ENCODE measurements around the gene RAP1GAP.
"Not testable (repeated sequence)": the region's sequence is repeated elsewhere in the genome, so short reads cannot be mapped to it uniquely, and the experiment has no call there.

The RAP1GAP gene

DNA sequence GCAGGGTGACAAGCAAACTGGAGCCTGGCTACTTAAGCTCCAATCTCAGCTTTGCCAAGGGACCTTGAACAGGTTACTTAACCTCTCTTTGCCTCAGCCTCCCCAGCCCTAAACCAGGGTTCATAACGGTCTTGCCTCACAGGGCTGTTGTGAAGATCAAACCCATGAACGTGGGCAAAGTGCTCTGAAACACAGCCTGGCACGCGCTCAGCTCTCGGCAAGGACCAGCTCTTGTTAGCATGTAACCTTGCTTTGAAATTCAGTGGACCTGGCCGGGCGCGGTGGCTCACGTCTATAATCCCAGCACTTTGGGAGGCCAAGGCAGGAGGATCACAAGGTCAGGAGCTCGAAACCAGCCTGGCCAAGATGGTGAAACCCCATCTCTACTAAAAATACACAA is 24.8 kb downstream of the RAP1GAP start:
- no peak for DNase-seq (ENCODE audit: low read depth)

DNA sequence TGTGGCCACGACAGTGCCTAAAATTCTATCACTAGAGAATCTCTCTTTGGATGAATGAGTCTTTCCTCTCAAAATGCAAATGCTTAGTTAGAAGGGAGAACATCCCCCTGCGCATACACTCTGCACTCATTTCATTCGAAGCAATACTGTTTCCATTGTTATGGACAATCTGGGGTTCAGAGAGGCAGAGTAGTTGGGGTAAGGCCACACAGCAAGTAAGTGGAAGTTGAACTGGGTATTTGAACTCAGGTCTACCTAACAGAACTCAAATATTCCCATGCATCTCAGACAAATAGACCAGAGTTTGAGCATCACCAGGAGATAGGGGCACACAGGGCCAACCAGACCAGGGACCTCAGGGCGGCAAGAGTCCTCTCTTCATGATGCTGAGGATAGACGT is 25.5 kb downstream of the RAP1GAP start:
- no peak for DNase-seq (ENCODE audit: low read depth)

DNA sequence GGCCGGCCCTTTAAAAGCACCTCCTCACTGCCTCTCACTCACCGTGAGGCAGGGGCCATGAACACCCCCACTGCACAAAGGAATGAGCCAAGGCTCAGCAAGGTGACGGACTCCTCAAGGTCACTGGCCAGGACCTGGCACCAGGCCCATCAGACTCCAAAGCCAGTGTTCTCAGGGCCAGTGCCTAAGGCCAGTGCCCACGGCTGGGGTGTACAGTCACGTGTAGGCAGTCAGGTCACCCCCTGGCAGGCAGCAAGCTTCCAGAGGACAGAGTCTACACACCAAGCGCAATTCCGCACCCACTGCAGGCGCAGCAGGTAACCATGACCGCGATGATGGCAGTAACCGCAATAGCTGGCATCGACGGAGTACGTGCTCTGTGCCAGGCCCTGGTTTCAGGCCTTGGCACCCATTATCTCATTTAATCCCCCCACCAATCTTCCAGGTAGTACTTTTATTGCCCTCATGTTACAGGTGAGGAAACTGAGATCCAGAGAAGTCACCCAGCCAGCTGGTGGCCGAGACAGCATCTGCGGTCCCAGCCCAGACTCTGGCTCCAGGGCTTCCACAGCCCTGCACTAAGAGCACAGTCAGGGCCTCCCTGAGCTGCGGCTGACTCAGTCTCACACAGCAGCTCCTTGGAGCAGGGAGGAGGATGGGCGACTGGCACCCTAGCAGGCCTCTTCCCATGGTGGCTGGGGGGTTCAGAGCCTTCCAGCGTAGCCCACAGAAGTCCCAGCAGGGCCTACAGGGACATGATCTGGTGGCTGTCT is 27.0 kb downstream of the RAP1GAP start:
- no peak for DNase-seq (ENCODE audit: low read depth)

DNA sequence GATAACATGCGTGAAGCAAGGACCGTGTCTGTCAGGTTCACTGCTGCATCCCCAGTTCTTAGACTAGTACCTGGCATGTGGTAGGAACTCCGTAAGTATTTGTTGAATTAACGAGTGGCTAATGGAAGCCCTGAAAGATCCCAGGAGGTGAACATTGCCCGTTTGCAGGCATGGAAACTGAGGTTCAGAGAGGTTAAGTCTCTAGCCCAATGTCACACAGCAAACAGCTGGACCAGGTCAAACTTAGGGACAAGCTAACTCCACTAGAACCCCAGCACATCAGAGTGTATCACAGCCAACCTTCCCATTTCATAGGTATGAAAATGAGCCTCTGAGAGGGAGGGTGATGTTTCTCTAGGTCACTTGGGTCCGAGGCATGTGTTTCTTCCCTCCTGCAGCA is 27.6 kb downstream of the RAP1GAP start:
- DNase-seq (ENCODE audit: low read depth), result no peak

DNA sequence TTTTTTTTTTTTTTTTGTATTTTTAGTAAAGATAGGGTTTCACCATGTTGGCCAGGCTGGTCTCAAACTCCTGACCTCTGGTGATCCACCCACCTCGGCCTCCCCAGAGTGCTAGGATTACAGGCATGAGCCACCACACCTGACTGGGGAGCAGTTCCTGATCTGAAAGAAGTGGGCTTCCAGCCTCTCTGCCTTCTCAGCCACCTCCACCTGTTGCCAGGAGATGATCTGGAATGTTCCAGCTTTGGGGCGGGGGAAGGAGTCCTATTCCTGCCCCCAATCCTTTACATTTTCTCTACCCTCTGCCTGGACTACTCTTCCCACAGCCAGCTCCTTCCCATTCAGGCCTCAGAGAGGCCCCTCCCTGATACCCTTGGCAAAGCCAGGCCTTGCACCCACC is 28.1 kb downstream of the RAP1GAP start:
- DNase-seq (ENCODE audit: low read depth), result no peak

DNA sequence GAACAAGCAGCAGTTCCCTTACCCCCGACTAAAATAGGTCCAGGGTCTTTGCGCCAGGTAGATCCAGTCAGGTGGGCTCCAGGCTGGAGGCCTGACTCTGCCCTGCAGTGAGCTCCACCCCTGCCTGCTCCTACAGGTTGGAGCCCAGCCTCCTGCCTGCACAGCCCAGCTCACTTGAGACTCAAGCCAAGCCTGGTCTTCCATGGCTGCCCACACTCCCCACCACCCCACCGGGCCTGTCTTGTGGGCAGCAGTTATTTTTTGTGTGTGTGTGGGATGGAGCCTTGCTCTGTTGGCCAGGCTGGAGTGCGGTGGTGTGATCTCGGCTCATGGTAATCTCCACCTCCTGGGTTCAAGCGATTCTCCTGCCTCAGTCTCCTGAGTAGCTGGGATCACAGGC is 28.5 kb downstream of the RAP1GAP start:
- DNase-seq (ENCODE audit: low read depth), result no peak

DNA sequence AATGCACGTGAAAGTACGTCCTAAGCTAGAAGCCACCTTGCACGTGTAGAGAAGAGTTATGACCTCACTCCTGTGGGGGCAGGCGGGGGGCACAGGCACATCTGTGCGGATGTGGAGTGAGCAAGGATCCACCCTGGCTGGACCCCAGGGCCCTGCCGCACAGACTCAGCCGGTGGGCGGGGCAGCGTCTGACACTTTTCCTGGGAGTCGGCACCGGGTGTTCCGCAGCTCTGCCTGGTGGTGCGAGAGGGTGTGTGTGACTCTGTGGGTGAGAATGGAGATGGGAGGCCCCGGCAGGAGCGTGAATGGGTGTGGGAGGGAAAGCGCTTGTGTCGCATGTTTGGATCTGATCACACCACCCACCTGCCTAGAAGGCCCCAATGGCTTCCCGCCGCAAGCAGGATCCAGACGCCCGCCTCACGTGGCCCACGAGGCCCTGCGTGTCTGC is 29.5 kb downstream of the RAP1GAP start:
- no peak for DNase-seq (ENCODE audit: low read depth)

DNA sequence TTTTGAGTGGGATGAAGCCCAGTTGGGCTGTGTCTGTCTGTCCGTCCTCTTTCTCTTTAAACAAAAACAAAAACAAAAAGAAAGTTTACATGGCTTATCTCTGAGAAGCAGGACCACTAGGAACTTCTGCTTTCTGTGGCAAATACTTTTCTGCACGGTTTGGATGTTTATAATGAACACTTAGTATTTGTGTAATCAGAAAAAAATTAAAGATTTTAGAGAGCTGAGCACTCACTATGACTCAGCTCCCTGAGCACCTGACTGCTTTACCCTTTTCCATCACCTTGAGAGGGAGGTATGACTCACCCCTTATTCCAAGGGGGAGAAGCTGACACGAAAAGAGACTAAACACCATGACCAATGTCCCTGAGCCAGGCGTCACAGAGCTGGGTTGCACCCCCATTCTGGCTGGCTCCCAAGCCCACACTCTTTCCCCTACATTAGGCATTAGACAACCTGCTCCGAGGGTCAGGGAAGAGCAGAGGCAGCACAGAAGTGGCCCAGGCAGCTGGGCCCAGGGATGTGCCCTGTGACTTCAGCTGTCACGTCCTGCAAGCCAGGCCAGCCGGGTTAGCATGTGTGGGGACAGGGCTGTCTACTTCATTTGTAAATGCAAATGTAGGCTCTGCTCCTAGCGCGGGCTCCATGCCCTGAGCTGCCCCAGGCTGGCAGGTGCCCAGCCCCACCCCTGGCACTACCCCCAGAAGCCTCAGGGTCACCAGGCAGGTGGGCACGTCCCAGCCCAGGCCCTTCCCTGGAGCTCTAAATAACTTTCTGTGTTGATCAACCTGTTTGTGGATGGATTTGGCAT is 30.4 kb downstream of the RAP1GAP start:
- no peak for DNase-seq (ENCODE audit: low read depth)

DNA sequence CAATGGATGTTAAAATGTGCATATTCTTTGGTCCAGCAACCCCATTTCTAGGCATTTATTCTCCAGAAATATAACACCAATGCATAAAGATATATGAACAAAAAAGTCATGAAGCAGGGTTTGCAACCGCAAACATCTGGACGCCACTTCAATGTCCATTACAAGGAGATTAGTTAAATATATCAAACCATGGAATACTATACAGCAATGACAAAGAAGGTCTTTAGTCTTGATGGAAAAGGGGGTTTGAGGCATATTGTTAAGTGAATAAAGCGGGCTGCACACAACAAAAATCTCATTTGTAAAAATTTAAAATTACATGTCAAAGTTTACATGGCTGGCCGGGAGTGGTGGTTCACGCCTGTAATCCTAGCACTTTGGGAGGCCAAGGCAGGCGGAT is 31.6 kb downstream of the RAP1GAP start:
- no peak for DNase-seq (ENCODE audit: low read depth)

DNA sequence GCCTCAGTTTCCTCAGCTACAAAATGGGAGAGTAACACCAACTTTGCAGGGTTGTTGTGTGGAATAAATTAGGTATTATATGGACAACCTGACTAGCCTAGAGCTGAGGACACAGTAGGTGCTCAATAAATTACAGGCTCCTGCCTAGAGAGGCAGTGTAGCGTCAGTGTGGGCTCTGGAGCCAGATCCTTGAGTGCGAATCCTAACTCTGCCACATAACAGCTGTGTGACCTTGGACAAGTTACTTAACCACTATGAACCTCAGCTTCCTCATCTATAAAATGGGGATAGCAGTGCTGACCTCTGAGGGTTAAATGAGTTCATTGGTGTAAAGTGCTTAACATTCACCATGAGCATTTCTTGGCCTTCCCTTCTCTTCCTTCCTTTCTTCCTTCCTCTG is 33.1 kb downstream of the RAP1GAP start:
- no peak for DNase-seq (ENCODE audit: low read depth)

DNA sequence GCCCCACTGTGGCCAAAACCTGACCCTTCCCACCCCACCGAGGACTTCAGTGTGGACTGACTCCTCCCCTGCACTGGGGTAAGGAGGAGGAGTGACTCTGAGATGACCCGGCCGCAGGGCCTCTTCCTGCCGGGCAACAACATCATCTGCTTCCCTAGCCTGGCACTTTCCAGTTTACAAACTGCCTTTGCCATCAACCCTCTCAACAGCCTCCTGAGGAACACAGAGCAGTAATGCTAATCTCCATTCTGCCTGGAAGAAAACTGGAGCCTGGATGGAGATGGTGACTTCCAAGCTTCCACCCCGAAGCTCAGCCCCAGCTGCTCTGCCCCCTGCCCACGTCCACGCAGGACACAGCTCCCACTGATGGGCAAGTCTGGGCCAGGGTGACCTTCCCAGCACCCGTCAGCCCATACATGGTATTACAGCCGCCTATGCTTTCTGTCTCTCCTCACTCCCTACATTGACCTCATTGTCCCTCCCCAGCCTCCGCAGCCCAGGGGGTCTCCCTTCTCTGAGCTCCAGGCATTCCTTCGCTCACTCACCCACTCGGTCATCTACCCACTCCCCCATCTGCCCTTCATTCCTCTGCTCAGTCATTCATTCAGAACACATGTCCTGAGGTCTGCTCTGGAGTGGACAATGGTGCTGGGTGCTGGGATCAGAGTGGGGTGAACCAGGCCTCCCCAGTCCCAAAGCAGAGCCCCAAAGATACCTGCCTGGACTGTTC is 34.2 kb downstream of the RAP1GAP start:
- no peak for DNase-seq (ENCODE audit: low read depth)

DNA sequence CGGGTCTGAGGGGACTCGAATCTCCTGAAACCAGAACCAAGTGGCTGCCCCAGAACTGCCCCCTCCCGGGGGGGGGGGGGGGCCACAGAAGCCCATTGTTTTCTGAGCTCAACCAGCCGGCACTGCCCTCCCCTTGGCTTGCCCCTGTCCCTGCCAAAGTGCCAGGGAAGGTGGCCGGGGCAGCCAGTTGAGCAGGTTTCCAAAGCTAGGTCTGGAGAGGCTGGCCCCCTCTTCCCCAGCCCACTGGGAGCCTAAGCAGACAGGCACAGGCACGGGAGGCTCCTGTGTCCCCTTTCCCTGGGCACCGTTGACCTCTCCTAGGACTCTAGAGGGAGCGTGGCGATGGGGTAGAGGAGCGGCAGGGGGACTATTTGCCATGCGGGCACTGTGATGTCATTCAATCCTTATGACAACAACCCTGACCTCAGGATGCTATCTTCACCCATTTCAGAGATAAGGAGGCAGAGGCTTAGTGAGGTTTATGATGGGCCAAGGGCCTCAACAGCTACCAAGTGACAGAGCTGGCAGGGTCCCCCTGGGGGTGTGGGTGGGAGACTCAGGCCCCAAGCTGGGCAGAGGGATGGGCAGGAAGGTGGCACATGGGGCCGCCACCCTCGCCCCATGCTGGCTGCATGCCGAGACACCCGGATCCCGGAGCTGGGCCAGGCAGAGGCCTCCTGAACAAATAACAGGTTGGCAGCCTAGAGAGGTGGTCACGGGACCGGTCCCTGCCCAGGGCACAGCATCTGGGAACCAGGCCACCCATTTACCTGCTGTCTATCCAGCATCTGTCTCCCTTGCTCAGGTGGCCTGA is 35.0 kb downstream of the RAP1GAP start:
- DNase-seq (ENCODE audit: low read depth), result no peak

DNA sequence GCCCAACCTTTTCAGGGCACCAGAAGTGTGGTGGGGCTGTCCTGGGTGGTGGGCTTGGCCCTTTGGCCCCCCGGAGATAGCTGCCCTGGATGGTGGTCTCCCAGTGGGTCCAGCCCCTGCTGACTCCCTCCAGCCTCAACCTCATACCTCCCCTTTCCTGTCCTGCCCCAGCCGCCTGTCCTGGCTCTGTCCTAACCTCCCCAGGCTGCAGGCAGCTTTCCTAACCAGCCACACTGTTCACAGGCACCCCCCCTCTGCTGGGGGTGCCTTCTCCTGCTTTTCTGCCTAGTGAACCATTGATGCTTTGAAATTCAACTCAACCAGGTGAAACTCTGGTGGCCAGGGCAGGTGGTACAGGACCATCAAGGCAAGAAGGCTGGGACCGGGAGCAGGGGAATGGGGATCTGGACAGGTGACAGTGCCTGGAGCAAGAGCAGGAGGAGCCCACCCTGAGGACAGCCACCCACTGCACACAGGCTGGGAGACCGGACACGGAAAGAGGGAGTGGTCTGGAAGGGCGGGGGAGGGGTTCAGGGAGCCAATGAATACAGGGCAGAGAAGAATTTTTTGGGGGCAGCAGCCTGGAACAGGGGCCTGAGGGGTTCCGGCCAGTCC is 35.9 kb downstream of the RAP1GAP start:
- no peak for DNase-seq (ENCODE audit: low read depth)

DNA sequence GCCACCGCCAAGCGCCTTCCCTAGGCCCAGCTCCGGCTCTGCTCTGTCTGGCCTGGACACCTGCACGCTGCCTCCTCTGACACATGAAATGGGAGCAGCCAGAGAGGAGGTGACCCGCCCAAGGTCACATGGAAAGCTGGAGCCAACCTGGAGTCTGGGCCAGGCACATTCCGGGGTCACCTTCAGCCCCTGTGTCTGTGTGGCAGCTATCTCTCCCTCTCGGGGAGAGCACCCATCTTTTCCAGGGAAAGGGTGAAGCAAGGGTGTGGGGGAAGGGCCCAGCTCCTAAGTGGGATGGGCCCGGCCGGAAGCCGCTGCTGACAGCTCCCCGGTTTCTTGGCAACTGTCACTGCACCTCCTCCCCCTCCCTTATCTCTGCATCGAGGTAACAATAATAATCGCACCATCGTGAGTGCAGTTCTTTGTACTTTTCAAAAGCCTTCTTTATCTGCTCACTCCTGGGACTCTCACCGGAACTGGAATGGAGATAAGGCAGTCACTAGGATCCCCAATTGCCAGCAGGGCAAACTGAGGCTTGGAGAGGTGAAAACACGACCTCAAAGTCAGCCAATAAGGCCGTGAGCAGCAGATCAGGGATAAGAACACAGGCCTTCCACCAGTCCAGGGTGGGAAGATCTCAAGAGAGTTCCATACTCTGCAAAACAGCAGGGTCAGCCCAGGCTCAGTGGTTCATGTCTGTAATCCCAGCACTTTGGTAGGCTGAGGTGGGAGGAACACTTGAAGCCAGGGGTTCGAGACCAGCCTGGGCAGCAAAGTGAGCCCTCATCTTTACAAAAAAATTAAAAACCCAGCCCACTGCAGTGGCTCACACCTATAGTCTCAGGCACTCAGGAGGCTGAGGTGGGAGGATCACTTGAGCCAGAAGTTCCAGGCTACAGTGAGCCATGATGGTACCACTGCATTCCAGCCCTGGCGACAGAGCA is 36.9 kb downstream of the RAP1GAP start:
- no peak for DNase-seq (ENCODE audit: low read depth)

DNA sequence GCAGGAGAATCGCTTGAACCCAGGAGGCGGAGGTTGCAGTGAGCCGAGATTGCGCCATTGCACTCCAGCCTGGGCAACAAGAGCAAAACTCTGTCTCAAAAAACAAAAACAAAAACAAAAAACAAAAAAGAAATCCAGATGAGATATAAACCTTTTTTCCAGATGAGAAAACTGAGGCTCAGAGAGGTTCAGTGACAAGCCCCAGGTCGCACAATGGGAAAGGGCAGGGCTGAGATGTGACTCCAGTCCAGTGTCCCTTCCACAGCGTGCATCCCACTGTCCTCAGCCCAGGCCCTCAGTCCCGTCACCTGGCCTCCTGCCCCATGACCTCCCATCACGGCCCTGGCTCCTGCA is 37.6 kb downstream of the RAP1GAP start:
- DNase-seq (ENCODE audit: low read depth), result not testable (repeated sequence)

DNA sequence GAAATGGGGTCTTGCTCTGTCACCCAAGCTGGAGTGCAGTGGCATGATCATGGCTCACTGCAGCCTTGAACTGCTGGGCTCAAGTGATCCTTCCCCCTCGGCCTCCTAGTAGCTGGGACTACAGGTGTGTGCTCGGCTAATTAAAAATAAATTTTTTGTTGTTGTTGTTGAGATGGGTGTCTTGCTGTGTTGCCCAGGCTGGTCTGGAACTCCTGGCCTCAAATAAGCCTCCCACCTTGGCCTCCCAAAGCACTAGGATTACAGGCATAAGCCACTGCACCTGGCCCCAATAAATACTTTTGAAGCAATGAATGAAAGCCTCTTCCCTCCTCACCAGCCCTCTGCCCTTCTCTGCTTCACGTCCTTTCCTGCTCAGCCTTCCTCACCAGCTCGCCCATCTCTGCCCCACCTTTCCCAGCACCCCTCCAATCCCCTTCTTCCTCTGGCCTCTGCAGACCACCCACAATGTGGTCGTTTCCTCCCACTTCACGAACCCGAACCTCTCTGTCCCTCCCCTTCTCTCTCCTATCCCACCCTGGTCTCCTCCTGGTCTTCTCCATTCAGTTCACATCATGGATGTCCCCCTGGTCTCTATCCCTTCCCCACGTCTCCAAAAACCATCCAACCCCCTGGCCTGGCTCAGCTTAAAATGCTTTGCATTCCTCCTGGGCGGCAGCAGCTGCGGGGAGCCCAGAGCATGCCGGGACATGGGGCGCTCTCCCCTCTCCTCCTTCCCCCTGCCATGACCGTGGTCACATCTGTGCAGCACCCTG is 38.4 kb downstream of the RAP1GAP start:
- no peak for DNase-seq (ENCODE audit: low read depth)

DNA sequence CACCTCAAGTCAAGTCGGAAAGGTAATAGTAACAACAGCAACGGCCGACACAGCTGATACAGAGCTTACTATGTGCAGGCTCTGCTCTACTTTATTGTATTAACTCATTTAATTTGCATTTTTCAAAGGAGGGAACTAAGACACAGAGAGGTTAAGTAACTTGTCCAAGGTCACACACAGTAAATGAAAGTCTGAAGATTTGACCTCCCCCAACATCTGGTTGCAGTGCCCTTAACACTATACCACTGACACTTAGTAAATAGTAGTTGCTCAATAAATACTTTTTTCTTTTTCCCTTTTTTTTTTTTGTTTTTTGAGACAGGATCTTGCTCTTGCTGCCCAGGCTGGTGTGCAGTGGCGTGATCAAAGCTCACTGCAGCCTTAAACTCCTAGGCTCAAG is 39.2 kb downstream of the RAP1GAP start:
- DNase-seq (ENCODE audit: low read depth), result no peak

DNA sequence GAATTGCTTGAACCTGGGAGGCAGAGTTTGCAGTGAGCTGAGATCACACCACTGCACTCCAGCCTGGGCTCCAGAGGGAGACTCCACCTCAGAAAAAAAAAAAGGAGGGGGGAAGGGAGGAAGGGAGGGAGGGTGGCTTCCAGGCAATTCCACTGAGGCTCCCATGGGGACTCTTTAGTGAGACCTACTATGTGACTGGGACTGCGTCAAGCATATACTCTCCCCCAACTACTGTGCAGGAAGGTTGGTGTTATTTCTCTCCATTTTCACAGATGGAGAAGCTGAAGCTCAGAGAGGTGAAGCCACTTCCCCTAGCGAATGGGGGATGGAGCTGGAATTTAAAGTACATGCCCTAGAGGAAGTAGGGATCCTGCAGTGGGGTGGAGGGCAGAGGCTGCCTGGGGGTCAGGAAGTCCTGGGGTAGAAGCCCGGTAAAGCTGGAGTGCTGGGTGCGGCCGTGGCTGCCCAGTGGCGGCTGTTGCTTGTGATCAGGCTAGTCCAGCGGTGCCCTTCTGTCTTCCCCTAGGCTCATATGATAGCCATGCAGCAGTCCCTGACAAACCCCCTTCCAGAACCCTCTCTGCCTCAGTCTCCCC is 40.3 kb downstream of the RAP1GAP start:
- DNase-seq (ENCODE audit: low read depth), result no peak

DNA sequence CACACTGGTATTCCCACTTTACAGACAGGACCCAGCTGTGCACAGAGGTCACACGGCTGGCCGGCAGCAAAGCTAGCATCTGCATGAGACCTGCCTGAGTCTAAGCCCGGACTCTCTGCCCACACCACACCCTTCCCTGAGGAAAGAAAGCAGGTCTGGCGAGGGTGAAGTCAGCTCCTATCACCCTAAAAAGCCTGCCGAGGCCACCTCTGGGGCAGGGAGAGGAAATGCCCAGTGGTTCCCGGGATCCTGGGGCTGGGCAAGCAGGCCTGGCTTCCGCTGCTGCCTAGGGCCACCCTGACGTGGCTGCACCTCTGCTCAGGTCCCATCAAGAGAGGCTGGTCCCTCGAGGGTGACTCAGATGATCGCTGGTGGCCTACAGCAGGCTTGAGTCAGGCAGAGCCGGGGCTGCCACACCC is 42.2 kb downstream of the RAP1GAP start:
- no peak for DNase-seq (ENCODE audit: low read depth)
